ENCODE data around the gene LAMC1.

The LAMC1 gene

DNA sequence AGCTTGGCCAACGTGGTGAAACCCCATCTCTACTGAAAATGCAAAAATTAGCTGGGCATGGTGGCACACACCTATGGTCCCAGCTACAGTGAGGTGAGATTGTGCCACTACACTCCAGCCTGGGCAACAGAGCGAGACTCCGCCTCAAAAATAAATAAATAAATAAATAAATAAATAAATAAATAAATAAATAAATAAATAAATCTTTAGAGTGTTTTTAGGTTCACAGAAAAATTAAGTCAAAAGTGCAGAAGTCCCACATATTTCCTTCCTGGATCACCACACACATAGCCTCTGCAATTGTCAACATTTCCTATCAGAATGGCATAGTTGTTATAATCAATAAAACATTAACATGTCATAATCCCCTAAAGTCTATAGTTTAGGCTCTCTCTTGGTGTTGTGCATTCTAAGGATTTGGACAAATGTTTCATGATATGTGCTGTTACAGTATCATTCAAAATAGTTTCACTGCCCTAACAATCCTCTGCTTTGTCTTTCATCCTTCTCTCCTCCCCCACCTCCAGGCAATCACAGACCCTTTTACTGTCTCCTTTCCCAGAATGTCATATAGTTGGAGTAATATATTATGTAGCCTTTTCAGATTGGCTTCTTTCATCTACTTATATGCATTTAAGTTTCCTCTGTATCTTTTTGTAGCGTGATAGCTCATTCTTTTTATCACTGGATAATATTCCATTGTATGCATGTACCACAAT is 58.3 kb downstream of the LAMC1 start:
- no peak for DNase-seq

DNA sequence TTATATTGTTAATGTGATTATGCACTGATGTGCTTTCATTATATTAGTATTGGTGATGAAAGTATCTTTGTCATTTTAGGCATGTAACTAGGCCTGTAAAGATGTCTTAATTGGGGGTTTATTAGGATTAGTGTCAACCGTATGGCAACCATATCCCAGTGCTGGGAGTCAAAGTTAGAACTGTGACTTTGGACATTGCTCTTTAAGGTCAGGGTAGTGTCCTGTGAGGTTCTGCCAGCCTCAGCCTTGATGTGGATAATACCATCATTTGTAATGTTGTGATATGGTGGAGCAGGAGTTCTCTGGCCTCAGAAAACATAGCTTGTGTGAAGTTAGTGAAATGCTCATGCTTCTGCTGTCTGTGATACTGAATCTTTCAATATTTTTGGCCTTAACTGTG is 59.4 kb downstream of the LAMC1 start:
- no peak for DNase-seq

DNA sequence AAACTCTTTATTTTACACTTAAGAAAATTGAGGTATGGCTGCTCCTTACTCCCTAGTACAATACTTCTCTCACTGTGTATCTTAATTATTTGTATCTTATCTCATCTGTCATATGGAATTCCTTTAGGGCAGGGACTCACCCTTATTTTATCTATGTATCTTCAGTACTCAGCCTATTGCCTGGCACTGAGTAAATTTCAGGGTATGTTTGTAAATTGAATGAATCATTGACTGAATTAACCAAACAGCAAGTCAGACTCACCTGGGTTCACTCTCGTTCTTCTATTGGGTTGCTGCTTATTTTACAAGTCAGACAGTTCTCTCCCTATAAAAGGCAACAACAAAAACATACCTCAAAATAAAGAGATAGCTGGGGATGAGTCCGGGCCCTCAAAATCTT is 63.8 kb downstream of the LAMC1 start:
- DNase-seq = no peak

DNA sequence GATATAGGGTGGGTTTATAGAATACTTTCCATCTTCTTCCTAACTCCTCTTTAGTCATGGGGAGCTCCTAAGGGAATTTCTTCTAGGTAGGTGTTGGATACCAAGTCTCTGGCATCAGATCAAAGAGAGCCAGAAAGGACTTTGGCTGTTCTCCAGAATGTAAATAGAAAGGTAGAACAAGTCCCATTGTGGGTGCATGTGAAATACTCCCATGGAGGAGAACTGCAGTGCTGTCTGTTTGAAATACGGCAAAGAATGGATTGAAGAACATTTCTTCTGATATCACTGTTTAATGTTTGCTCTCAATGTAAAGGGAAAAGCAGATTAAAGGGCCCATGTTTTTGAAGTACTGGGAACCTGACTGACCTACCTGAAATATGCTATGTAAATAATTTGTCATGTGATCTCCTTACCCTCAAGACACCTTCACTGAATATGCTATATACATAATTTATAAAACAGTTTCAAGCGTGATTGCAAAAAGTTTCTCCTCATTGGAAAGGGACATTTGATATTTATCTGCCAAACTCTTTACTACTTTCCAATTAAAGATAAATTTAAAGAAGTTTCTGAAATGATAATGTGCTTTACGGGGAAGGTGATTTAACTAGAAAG is 65.9 kb downstream of the LAMC1 start:
- peak; percentile 56 for DNase-seq

DNA sequence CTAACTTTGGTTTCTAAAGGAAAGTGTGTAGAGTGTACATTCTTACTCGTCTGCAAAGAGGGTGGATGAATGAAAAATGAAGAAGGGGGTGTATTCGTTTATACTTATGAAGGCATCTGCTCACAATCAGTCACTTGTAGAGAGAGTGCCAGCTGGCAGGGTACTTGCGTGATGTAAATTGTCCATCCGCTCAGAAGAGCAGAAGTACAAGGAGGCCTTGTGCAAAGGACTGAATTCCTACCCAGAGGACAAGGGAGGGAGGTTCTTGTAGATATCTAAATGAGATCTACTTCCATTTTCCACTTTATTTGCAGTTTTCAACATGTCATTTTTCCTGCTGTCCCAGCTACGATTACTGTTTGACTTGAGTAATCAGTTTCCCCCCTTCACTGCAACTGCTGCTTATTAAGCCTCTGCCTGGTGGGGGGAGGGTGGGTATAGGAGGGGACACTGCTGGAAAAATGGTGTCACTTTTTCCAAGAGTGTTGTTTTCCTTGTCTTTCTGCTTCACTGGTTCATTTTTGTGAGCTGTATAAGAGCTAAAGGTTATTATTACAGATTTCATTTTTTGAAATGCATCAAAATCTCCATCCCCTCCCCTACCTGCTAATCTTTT is 67.3 kb downstream of the LAMC1 start:
- peak; percentile 22 for DNase-seq

DNA sequence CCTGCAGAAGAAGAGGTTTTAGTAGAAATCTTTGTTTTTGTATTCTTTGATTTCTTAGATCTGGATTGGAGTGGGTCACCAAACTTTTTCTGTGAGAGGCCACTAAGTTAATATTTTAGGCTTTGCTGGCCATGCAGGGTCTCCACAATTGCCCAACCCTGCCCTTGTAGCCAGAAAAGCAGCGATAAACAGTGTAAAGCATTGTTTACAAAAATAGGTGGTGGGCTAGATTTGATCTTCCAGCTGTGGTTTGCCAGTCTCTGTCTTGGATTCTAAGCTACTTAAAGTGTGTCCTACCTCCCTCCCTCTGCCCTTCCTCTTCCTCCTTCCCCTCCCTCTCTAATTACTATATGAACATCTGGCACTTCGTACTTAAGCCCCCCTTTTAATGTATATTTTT is 68.0 kb downstream of the LAMC1 start:
- no peak for DNase-seq

DNA sequence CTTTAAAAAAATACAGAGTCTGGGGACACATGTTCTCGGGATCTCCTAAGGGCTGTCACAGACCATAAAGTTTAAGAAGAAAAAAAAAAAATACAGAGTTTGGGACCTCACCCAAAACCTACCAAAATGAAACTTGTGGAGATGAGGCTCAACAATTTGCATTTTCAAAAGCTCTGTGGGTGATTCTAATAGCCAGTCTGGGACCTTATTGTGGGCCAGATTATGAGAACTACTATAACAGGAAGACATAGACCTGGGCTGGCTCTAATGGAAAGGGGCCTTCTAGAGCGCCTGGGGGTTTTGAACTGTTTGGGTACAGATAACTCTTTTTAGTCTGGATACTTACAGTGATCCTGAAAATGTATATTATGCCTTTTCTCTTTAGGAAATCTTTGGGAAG is 69.1 kb downstream of the LAMC1 start:
- DNase-seq = no peak

DNA sequence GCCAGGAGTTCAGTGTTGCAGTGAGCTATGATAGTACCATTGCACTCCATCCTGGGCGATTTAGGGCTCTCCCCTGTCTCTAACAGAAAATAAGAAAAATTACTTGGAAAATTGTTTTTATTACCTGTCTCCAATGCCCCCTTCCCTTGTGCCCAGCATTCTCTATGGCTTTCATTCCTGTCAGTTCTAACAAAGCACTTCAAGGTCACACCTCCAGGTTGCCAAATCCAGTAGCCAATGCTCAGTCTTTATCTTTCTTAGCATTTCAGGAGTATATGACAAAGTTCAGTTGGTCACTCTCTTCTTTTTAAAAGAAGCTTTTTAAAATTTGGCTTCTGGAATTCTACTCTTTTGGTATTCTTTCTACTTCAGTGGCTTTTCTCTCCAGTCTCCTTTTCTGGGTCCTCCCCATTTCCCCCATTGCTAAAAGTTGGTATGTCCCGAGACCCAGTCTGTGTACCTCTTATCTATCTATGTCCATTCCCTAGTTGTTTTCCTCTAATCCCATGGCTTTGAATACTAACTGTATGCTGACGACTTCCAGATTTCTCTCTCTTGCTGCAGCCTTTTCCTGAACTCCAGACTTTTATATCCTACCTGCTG is 69.9 kb downstream of the LAMC1 start:
- DNase-seq = no peak

DNA sequence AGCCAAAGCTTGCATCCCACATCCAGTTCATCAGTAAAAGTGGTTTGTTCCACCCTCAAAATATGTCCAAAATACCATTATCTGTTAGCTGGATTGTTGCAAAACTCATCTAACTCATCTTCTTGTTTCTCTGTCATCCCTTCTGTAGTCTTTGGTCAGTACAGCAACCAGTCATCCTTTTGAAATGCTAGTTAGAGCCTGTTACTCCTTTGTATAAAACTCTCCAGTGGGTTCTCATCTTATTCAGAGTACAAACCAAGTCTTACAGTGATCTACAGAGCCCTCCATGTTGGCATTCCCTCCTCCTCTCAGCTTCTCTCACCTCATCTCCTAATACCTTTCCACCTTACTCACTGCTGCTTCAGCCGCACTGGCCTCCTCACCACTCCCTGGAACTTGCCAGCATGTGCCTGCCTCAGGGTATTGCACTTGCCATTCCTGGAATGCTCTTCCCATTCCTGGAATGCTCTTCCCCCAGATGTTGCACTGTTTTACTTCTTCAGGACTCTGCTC is 70.6 kb downstream of the LAMC1 start:
- no peak for DNase-seq

DNA sequence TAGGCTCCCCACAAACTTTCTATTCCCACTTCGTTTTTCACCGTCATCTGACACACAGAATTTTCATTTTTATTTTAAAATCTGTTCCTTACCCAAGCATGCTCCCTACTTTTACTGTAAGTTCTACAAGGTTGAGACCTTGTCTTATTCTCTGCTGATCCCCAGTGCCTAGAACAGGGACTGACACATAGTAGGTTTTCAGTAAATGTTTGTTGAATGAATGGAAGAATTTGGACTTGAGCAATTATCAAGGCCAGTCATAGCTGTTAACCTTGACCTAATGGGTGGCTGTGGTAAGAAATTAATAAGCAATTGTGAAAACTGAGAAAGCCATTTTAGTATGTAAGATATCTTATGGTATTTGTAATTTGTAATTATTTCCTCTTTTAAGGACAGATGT is 71.1 kb downstream of the LAMC1 start:
- DNase-seq = no peak

DNA sequence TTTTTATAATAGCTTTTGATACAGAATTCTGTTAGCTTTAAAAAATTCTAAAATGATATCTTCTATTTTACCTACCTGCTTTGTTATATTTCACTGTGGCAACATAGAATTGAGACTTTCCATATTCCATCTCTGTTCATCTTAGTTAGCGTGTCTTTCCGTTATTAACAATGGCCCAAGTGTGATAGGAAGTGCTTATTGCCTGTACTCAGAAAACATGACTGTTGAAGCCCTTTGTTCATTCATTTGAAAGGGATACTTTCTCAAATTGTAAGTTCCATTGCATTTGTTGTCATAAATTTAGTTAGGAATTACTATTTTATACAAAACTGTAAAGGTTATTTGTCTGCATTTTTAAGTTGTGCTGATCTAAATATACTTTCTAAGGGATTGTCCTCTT is 73.1 kb downstream of the LAMC1 start:
- no peak for DNase-seq

DNA sequence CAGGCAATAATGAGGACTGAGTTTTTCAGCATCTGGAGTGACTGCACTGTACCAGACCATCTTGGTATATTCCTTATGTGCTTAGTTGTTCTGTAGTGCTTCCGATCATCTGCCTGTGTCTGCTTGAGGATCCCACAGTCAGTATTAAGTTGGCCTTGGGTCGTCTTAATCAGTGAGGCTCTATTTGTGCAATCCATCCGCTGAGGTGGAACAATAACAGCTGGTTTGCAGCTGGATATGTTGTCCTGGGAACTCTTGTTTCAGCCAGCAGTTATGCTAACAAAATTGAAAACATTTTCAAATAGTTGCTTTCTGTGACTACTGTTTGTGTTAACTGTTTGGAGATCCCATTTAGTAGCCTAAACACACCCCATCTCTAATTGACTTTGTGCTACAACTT is 73.7 kb downstream of the LAMC1 start:
- DNase-seq = no peak

DNA sequence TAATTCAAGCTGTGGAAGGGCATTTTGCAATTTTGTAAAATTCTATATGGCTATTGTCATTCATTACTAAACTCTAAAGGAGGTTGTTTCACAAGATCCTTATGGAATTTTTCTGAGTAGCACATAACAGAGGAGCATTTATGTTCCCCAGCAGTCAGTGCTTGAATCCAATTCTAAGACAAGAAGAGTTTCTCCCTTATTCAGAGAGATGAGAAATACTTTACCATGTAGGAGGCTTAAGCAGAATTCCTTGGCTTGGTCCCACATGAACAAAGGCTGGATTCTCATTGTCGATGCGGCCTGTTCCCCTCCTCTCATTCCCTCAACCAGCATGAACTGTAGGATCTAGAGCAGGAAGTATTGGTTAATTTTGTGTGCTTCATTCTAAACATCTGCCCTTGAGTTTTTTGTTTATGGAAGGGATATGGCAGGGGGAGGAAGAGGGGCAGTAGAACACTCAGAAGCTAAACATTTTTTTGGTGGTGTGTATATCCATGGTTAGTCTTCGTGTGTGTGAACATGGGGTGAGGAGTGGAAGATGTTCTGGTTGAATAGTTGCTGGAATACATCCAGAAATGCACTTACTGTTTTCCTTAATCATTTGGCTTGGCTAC is 74.3 kb downstream of the LAMC1 start:
- no peak for DNase-seq

DNA sequence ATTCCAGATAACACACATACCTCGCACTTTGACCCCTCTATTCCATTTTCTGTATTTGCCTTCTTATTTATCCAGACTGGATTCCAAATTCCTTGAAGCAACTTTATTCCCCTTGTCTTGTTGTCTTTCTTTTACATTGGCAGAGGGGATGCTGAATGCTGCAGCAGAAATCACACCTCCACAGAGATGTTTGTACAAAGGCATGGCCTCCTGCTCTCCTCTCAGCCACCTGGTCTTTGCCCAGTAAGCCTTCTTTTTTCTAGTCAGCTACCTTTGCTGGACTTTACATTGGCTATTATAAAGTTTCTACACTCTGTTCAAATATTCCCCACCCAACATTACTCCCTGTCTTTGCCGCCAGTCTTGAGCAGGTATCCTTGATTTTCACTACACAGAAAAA is 75.1 kb downstream of the LAMC1 start:
- DNase-seq = no peak

DNA sequence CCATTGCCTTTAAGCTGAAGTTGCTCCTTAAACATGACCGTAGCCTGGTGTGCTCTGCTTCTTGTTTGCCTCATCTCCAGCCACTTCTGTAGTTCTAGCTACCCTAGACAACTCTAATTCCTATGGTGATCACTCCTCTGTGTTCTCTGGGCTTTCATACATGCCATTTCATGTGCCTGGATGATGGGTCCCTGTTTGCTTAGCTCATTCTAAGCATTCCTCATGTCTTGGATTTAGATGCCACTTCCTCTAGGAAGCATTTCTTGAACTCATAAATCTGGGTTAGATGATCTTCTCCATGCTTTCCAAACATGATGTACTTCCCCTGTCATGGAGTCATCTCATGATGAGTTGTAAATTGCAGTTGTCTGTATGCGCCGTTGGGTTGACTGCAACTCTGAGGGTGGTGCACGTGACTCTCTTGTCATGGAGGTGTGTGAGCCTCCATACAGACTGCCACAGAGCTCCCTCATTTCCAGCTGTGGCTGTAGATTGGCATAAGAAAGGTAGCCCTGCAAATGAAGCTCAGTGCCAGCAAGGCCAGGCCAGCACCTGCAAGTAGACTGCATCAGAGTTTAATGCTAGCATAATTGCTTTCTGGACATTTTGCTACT is 77.2 kb downstream of the LAMC1 start:
- no peak for DNase-seq

DNA sequence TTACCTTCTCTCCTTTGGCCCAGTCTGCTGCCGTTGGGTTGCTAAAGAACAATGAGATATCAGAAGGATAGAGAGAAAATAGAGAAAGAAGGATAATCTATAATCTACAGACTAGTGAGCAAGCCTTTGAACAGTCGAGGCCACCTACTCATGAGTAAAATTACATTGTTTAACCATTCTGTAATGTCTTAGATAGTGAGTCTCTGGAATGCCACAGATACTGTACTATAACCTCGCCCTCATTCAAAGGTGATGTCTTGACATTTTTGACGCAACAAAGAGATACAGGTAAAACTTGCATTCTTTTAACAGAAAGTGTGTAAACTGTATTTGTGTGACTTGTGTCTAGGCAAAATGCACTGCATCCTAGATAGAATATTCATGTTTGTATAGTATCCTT is 77.9 kb downstream of the LAMC1 start:
- no peak for DNase-seq

DNA sequence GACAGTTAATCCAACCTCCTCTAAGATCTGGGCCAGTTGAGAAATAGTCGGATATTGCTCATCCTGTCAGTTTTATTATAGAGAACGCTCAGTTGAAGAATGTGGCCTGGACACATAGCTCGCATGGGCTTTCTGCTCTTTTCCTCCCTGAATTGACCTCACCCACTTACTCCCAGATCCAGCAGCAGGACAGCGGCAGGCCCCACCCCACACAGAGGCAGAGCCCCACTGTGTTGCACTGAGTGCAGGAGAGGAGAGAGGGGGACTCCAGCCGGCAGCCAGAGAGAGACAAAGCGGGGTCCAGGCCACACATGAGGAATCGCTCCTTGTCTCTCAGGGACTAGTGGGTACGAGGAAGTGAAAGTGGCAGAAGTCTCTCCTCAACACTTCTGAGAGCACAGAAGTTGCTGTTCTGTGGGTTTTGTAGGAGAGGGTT is 78.6 kb downstream of the LAMC1 start:
- no peak for DNase-seq

DNA sequence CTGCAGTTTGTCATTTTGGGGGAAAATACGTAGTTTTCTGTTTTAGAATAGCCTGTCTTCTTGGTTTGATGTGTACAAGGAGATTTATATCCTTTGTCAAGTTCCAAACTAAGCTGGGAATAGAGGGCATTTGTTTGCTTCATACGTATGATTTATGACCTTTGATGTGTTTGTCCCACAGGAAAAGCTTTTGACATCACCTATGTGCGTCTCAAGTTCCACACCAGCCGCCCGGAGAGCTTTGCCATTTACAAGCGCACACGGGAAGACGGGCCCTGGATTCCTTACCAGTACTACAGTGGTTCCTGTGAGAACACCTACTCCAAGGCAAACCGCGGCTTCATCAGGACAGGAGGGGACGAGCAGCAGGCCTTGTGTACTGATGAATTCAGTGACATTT is 79.9 kb downstream of the LAMC1 start:
- no peak for DNase-seq

DNA sequence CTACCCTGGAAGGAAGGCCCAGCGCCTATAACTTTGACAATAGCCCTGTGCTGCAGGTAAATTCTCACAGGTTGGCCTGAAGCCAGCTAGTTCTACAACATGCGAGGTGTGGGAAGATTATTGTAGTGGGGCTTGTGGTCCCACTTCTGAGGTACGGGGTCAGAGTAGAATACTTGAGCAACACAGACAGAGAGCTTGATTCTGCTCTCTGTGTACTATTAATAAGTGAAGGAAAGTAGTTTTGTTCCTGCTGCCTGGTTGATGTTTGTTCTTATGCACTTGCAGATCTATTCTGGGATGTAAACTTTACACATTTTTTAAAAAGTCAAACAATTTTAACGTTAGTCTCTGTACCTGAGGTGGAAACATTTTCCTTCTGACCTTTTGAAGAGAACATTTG is 80.4 kb downstream of the LAMC1 start:
- DNase-seq = no peak

DNA sequence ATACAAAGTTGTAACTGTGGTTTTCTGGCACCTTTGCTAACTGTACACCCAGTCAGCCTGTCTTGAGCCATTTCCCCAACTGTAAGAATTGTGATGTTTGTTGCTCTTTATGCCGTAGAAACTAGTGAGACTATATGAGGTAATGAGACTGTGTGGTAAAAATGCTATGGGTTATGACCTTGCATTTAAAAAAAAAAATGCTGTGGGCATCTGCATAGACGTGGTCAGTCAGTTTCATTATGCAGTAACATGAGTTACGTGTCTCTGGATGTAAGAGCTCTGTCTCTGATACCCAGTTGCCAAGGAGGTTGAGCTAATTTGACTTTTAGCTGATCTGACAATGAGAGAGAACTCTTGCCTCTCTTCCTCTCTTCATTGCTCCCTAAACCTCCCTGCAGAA is 82.2 kb downstream of the LAMC1 start:
- DNase-seq = no peak

DNA sequence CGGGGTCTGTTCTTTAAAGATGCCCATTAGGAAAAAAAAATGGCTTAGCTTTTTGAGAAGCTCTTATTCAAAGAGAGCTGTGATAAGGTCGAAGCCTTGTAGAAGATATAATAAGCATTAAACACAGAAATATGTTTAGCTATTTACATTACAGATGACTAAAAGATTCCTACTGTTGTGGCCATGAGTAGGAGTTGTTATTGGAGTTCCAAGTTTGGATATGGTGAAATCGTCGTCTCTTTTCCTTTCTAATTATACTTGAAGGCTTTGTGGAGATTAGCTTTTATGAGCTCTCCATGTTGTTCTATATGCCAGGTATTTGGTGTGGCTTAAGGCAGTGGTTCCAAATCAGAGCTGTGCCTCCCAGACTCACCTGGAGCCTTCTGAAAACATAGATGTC is 82.9 kb downstream of the LAMC1 start:
- no peak for DNase-seq

DNA sequence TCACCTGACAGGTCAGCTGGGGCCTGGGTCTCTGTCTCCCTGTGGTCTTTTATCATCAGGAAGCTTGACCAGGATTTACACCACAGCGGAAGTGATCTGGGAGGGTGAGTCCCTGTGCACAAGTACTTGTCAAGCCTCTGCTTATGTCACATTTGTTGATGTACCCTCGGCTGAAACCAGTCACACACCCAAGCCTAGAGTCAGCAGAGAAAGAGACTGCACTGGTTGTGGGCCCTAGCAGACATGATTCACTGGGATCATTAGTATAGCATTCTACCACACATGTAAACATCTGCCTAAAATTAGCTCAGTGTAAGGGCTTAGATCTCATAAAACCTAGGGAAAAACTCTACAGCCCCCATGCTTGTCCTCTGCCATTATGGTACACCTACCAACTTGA is 83.5 kb downstream of the LAMC1 start:
- DNase-seq = no peak

DNA sequence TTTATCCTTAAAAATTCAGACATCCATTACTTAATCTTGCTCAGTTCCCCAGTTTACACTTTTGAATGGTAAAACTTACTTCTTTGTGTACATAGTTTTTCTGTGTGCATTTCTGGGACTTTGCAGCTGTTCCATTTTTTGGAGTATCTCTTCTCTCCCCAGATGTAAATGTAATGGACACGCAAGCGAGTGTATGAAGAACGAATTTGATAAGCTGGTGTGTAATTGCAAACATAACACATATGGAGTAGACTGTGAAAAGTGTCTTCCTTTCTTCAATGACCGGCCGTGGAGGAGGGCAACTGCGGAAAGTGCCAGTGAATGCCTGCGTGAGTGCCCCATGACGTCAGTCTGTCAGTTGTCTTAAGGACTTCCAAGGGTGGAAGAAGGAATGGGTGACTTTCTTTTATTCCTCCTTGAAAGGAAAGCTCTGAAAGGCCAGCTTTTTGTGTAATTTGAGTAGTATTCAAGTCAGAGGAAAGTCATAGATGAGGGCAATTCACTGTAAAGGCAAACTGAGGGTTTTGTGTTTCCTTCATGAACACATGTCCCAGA is 87.2 kb downstream of the LAMC1 start:
- DNase-seq = no peak
